HG02588 (cell line): ENCODE results near the gene TLL1.

Experiments
- ATAC-seq: cut with Tn5 transposase; IDR thresholded peaks from one replicate; pipeline ENCODE4 v1.9.1; 2021; ENCODE audit warnings: mild to moderate bottlenecking, moderate library complexity; ENCODE audit not compliant: unreplicated experiment

The TLL1 gene

GRCh38 chr4:166042510-166043055 lies 169.5 kb downstream of the TLL1 start:
- no peak for ATAC-seq

- no peak for ATAC-seq
Observed at GRCh38 chr4:166043801-166044200, 170.8 kb downstream of the TLL1 start.

GRCh38 chr4:166044871-166045270 lies 171.8 kb downstream of the TLL1 start:
- no peak for ATAC-seq

- no peak for ATAC-seq
Observed at GRCh38 chr4:166045457-166045856, 172.4 kb downstream of the TLL1 start.

GRCh38 chr4:166049036-166049435 lies 176.0 kb downstream of the TLL1 start:
- no peak for ATAC-seq

GRCh38 chr4:166064721-166065120 lies 191.7 kb downstream of the TLL1 start:
- no peak for ATAC-seq

GRCh38 chr4:166065324-166065723 lies 192.3 kb downstream of the TLL1 start:
- no peak for ATAC-seq

- no peak for ATAC-seq
Observed at GRCh38 chr4:166066936-166067335, 193.9 kb downstream of the TLL1 start.

GRCh38 chr4:166067915-166068314 lies 194.9 kb downstream of the TLL1 start:
- ATAC-seq, result no peak

GRCh38 chr4:166073783-166074182 lies 200.7 kb downstream of the TLL1 start:
- no peak for ATAC-seq

- no peak for ATAC-seq
Observed at GRCh38 chr4:166075599-166075998, 202.6 kb downstream of the TLL1 start.

- no peak for ATAC-seq
Observed at GRCh38 chr4:166077782-166078181, 204.7 kb downstream of the TLL1 start.

GRCh38 chr4:166078383-166078782 lies 205.3 kb downstream of the TLL1 start:
- no peak for ATAC-seq

GRCh38 chr4:166078955-166079354 lies 205.9 kb downstream of the TLL1 start:
- no peak for ATAC-seq

GRCh38 chr4:166087569-166087968 lies 214.5 kb downstream of the TLL1 start:
- ATAC-seq, result no peak

GRCh38 chr4:166088576-166088975 lies 215.5 kb downstream of the TLL1 start:
- ATAC-seq, result no peak

- ATAC-seq, result no peak
Observed at GRCh38 chr4:166091146-166091545, 218.1 kb downstream of the TLL1 start.

- ATAC-seq, result no peak
Observed at GRCh38 chr4:166091912-166092510, 219.0 kb downstream of the TLL1 start.

GRCh38 chr4:166092797-166093290 lies 219.8 kb downstream of the TLL1 start:
- no peak for ATAC-seq

- ATAC-seq, result no peak
Observed at GRCh38 chr4:166104623-166105022, 231.6 kb downstream of the TLL1 start.

GRCh38 chr4:166121897-166122296 lies 248.9 kb downstream of the TLL1 start:
- ATAC-seq, result no peak

- no peak for ATAC-seq
Observed at GRCh38 chr4:166123546-166123945, 250.5 kb downstream of the TLL1 start.

GRCh38 chr4:166128403-166128802 lies 255.4 kb downstream of the TLL1 start:
- no peak for ATAC-seq
